Skeletal muscle cell (primary cell): ENCODE data around the gene SH3BP4.

ENCODE experiments used
- DNase-seq: peaks from one replicate; pipeline ENCODE4 v3.0.0-alpha.2; 2010; ENCODE audit warnings: low read depth
- H3K4me3 ChIP-seq: 2 replicates; pipeline ENCODE4 v1.5.1; 2011; ENCODE audit warnings: low read depth, mild to moderate bottlenecking, control low read depth, low read length, moderate library complexity

SH3BP4 gene

DNA sequence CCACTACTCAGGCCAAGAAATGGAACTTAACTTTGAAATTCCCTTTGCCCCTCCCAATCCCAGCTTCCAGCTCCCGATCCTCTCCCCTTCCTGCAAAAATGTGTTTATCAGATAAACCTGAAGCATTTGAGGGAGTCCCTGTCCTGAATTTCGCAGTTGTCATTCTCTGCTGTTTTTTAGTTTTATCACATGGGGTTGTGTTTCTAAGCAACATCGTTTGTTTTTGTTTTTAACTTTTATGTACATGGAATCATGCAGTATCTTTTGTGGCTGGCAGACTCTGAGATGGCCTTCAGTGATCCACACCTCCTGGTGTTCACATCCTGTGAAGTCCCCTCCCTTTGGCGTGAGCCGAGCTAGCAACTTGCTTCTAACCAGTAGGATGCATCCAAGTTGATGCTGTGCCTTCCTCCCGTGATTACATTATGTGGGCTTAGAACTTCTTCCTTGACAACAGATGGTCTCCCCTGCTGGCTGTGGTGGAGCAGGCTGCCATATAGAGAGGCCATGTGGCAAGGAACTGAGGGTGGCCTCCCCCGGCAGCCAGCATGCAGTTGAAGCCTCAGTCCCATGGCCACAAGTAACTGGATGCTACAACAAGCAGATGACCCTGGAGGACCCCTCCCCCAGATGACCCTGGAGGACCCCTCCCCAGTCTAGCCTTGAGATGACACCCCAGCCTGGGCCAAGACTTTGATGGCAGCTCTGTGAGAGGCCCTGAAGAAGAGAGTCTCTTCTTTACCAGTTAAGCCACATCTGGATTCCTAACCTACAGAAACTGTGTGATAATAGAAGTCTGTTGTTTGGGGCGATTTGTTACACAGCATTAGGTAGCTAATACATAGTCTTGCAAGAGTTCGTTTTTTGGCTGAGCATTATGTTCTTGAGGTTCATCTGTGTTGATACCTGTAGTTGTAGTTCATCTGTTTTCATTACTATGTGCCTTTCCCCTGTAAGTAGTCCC, 27.7 kb downstream of the SH3BP4 start:
- no peak for DNase-seq
- no peak overlapping the region for H3K4me3 ChIP-seq

DNA sequence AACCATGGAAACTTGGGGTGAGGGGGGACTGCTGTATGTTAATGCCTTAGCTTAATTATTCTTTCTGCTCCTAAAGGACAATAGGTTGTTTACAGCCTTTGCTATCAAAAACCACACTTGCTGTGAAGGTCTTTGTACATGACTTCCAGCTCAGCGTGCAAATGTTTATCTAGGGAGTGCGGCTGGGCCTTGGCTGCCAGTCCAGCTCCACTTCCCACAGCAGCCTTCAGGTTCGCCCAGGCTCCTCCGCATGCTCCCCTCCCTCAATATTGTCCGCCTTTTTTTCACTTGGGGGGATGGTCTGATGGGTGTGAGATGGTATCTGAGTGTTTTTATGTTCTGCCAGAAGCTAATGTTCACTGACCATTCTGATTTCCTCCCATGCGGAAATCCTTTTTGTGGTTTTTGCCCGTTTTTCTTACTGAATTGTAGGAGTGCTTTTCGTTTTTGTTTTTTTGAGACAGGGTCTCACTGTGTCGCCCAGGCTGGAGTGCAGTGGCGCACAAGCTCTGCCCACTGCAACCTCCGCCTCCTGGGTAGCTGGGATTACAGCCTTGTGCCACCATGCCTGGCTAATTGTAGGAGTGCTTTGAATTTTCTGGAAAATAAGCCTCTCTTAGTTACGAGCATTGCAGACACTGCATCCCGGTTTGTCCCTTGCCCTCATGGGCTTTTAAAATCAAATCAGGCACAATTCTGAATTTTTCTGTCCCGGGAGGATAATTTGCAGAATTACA, 28.8 kb downstream of the SH3BP4 start:
- DNase-seq = no peak
- H3K4me3 ChIP-seq = peak overlapping the region; percentile 0

DNA sequence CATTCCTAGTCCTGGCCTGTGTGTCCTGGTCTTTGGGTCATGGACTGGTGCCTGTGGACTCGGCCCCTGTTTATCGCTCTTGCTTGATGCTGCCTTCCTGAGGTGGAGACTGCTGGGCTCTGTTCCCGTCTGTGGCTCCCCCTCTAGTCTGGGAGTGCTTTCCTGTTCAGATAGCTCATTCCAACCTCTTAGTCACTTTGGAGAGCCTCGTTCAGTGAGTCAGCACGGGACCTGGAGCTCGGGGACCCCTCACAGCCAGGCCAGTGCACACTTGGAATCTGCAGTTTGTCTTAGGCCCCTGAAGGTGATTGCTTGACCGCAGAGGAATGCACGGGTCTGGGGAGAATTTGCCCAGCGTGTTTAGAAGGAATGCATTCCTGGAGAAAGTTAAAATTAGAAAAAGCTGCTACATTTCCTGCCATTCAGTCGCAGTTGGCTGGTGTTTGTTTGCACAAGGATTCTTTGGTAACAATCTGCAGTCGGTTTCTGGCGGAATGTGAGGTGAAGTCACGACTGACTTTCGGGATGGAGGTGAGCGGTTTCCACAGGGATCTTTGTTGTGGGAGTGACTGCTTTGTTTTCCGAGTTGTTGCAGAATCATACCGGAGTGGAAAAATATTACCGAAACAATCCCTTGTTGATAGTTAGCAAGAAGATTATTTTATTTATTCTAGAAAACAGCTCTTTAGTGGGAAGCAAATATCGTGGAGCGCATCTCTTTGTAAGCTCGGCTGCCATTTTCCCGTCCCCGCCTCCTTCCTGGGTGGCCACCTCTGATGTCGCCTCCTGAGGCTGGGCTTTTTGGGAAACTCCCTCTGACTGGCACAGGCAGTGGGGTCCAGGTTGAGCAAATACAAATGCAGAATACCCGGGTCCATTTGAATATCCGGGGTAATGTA, 29.6 kb downstream of the SH3BP4 start:
- peak; percentile 96 for DNase-seq
- peak overlapping the region; percentile 0 for H3K4me3 ChIP-seq

DNA sequence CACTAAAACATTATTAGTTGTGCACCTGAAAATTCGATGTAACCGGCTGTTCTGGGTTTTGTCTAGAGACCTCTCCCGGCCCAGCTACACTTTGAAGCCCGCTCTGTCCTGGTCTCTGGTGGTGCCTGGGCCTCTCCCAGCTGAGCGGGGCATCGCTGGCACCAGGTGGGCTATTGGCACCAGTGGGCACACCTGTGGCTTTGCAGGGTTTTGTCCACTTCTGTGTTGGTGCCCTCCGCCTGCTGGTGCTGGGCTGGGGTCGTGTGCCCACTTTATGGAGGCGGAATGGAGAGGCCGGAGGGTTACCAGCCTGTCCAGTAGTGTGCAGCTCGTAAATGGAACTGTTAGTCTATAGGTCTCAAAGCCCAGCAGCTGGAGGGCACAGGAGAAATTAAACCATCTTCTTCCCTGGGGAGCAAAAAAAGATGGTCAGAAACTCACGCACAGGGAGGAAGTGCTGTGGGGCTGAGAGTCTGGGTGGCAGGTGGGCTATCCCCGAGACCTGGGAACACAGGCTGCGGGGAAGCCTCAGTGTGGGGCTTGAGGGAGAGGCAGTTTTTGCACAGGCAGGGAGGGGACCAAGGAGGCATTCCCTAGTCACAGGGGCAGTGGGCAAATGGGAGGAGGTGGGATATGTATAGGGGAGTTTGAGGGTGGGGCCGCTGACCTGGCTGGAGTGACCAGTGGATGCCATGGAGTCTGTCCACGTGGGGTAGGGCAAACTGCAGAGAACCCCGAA, 30.4 kb downstream of the SH3BP4 start:
- DNase-seq = no peak
- no peak overlapping the region for H3K4me3 ChIP-seq

DNA sequence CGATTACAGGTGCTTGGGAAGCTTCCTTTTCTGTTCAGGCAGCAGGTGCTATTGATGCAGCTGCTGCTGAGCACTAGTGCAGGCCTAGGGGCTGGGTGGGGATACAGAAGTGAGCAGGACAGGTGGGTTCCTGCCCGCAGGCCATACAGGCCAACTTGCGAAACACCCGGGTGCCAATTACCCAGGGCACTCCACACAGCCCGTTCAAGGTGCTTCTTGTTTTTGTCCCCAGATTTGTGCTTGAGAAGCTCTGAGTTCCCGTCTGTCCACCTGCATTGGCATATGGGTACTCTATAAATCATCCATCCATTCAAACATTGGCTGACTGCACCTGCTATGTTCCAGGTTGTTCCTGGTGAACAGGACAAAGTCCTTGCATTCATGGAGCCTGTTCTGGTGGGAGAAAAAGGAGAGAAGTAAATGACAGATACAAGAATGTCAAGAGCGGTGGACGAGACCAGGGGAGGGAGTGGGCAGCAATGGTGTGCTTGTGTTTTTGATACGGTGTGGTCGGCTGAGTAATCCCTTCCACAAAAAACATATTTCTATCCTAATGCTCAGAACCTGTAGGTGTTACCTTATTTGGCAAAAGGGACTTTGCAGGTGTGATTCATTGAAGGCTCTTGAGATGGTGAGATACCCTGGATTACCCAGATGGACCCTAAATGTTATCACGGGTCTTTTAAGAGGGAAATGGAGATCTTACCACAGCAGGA, 31.4 kb downstream of the SH3BP4 start:
- no peak overlapping the region for H3K4me3 ChIP-seq
- no peak for DNase-seq

DNA sequence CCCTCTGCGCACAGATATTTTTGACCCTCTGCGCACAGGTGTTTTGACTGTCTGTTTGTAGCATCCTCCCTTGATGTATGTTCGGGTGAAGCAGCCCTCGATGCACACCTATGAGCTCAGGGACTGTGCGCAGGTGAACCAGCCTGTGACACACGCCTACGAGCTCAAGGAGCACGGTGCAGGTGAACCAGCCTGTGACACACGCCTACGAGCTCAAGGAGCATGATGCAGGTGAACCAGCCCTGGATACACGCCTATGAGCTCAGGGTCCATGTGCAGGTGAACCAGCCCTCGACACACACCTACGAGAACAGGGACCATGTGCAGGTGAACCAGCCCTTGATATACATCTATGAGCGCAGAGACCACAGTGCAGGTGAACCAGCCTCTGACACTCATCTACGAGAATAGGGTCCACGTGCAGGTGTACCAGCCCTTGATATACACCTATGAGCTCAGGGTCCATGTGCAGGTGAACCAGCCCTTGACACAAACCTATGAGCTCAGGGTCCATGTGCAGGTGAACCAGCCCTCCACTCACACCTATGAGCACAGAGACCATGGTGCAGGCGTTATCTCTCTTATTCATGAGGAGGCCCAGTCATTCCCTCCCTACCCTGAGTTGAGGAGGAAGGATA, 33.9 kb downstream of the SH3BP4 start:
- H3K4me3 ChIP-seq = no peak overlapping the region
- DNase-seq = no peak

DNA sequence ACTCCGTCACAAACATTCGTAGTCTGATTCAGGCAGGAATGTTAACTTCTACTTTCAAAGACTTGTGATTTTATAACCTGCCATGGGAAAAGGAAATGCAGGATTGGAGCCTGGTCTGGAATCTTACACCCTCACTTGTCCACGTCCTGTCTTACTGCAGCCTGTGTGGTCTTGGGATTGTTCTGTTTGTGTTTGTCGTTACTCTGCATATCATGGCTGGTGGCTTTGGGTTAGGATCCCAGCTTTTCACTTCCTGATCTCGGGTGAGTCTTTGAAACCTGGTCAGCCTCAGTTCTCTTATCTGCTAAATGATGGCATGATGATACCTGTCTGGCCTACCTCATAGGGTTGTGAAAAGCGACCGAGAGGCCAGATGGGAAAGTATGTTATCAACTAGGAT, 34.6 kb downstream of the SH3BP4 start:
- DNase-seq = no peak
- H3K4me3 ChIP-seq = no peak overlapping the region

DNA sequence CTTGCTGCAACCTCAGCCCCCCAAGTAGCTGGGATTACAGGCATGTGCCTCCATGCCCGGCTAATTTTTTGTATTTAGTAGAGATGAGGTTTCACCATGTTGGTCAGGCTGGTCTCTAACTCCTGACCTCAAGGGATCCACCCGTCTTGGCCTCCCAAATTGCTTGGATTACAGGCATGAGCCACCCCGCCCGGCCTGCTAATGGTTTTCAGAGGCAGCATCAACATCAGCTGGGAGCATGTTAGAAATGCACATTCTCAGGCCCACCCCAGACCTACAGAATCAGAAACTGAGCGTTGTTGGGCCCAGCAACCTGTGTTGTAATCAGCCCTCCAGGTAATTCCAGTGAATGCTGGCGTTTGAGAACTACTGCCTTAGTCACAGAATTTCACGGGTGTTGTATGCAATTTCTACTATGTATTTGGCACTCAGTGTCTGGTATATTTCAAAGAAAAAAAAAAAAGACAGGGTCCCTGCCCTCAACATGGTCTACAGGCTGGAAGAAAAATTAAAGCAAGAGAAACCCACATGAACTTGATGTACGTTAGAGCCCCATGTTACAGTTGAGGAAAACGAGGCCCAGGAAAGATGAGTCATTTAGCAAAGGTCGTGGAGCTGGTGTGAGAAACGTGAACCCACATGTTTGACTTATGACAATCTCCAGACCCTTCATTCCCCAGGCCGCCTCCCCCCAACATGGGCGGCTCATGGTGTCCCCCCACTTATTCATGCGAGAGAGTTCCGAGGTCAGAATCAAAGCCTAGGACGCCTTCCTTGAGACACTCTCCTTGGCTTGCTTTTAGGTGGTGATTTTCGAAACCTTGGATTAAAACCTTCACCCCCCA, 35.3 kb downstream of the SH3BP4 start:
- H3K4me3 ChIP-seq = no peak overlapping the region
- DNase-seq = no peak

DNA sequence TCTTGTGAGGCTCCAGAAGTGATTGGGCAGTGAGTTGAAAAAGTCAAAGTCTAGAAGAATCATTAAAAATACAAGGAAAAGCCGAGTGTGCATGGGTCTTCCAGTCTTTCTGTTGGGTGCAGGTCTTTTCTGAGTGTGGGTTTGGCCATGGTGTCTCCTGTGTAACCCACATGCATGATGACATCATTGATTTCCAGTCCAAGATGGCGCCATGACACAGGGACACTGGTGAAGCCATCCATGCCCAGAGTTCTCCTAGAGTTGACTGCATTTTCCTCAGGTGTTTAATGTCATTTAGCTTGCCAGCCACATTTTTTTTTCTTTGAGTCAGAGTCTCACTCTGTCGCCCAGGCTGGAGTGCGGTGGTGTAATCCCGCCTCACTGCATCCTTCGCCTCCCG, 35.9 kb downstream of the SH3BP4 start:
- H3K4me3 ChIP-seq = no peak overlapping the region
- no peak for DNase-seq

DNA sequence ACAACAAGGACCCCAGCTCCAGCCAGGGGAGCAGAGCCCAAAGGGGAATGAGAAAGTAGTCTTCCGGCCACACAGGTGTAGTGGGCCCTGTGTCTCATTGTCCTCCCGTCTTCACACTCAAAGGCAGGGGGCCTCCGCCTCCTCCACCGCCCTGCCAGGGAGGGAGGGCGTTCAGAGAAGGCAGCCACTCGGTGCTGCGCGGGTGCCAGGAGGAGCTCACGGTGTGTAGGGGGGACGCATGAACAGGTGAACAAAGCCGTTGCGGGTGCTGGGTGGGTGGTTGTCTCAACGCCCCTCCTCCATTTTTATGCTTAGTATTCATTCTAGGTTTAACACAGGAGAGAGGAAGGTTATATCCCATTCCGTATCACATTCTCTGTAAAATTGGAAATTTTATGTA, 36.7 kb downstream of the SH3BP4 start:
- no peak overlapping the region for H3K4me3 ChIP-seq
- DNase-seq = no peak

DNA sequence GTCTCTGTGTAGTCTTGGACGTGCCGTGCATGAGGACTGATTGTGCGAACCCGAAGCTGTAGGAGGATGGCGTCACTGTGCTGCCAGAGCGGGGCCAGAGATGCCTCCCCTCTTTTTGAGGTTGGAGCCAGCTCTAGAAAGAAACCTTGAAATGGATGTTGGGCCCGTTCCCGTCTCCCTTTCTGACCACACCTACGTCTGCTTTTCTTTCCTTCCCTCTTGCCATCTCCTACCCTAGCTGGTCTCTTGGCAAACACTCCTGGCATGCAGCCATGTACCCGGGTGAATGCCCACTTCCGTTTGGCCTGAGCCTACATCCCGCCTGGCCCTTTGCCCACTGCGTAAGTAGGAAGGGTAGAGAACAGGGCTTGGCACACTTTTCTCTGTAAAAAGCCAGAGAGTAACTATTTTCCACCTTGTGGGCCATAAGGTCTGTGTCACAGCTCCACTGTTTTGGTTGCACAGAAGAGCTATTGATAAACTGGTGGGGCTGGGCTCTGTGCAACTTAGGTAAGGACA, 37.4 kb downstream of the SH3BP4 start:
- DNase-seq = no peak
- H3K4me3 ChIP-seq = no peak overlapping the region

DNA sequence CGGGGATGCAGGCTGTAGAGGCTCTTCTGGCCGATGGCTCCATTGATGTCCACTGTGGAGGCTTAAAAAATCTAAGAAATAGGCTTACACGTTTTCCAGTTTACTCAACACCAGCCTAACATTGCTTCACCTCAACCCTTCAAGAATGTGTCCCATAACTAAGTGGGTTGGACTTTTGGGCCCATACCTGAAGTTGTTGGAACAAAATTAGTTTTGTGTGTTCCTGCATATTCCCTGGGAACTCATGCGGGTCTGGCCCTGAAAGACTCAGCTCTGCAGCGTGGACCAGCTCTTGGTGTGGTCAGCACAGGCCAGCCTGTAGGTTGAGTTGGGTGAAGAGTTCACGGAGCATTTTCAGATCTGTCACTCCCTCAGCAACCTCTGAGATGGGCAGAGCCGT, 38.5 kb downstream of the SH3BP4 start:
- no peak for DNase-seq
- H3K4me3 ChIP-seq = no peak overlapping the region

DNA sequence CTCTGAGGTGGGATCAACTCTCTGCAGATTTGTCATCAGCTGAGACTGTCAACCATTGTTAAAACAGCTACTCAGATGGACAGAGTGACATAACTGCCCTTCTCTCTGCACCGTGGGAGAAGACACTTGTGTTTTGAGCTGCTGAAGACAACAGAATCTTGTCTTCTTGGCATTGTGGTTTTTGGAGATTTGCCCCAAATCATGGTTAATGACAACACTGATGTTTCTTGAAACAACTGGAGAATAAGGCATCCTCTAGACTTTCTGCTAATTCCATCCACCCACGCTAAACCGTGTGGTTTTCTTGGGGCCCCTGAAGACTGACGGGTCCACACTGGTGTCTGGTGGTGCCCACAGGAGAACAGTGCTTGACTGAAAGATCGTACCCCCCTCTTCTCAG, 39.5 kb downstream of the SH3BP4 start:
- no peak overlapping the region for H3K4me3 ChIP-seq
- no peak for DNase-seq

DNA sequence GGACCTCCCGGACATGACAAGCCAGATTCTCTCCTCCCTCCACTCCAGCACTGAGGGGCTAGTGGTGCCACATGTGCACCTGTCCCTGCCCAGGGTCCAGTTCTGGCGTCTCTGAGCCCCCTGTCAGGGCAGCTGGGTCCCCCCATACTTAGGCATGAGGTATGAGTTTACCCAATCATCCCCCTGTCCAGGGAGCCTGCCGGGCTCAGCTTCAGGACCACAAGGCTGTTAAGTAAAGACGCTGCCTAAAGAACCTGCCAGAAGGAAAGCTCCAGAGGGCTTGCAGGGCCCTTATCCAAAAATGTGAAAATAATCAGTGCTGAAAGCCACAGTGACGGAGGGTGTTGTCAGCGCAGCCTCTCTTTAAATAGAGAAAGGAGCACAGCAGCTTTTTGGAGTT, 40.0 kb downstream of the SH3BP4 start:
- DNase-seq = no peak
- no peak overlapping the region for H3K4me3 ChIP-seq

DNA sequence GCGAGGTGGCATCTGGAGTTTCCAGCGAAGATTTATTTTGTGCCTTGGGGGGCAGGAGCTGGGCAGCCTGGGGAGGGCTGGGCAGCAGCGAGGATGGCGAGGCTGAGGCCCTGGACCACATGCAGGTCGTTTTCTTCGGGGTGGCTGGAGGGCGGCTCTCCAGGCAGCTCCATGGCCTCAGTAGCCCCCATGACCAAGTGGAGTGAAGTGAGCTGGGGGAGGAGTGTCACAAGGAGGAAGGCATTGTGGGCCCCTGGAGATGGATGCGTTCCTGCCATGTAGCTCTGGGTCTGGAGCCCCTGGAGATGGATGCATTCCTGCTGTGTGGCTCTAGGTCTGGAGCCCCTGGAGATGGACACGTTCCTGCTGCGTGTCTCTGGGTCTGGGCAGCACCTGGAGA, 40.4 kb downstream of the SH3BP4 start:
- H3K4me3 ChIP-seq = no peak overlapping the region
- no peak for DNase-seq

DNA sequence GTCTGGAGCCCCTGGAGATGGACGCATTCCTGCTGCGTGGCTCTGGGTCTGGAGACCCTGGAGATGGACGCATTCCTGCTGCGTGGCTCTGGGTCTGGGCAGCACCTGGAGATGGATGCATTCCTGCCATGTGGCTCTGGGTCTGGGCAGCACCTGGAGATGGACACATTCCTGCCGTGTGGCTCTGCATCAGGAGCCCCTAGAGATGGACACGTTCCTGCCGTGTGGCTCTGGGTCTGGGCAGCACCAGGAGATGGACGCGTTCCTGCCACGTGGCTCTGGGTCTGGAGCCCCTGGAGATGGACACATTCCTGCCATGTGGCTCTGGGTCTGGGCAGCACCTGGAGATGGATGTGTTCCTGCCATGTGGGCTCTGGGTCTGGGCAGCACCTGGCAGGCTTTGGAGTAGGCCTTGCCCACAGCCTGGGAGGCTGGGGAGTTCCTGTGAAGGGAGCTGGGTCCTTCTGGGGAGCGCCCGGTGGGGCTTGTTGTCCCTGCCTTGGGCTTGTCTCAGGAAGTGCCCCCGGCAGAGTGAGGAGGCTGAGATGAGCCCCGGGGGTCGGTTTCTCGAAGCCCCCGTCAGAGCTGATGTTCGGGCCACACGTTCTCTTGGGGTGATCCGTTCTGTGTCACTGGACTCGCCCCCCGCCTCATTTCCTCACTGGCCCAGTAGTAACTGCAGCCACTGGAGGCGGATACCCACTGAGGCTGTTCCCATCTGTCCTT, 41.0 kb downstream of the SH3BP4 start:
- no peak overlapping the region for H3K4me3 ChIP-seq
- DNase-seq = no peak
